Activated CD8-positive, alpha-beta T cell treated with anti-CD3 and anti-CD28 coated beads for 36 hours (primary cell): ENCODE data around the gene OR5M10. TPM values are rescaled to one million over a fixed set of nuclear protein-coding genes. Genes with fewer than 3 reads are reported as not detected.

Experiments
- ATAC-seq: fragments of 200-7000 bp; cut with Tn5 transposase; one replicate; pipeline ENCODE4 v1.10.0; 2021; ENCODE audit warnings: mild to moderate bottlenecking, moderate library complexity
- CTCF ChIA-PET: fragments of 350-600 bp; sonication (Branson Sonifier 250); formaldehyde crosslinking; loops from one replicate; lab custom pipeline; 2021; ENCODE audit warnings: antibody characterized with exemption; lab: Charles Lee
- POLR2A ChIA-PET: fragments of 350-600 bp; sonication (Branson Sonifier 250); formaldehyde crosslinking; loops from one replicate; lab custom pipeline; 2021; ENCODE audit warnings: antibody characterized with exemption; lab: Charles Lee
- DNase-seq: peaks from one replicate; pipeline ENCODE4 v3.0.0-alpha.2; 2020
- H3K27ac Mint-ChIP-seq: one replicate; pipeline ENCODE4 v1.8.0; 2021; ENCODE audit warnings: mild to moderate bottlenecking, mixed read lengths
- H3K27me3 Mint-ChIP-seq: one replicate; pipeline ENCODE4 v1.8.0; 2021; ENCODE audit warnings: mixed read lengths
- H3K36me3 Mint-ChIP-seq: one replicate; pipeline ENCODE4 v1.8.0; 2021; ENCODE audit warnings: low read depth, mixed read lengths
- H3K4me1 Mint-ChIP-seq: one replicate; pipeline ENCODE4 v1.8.0; 2021; ENCODE audit warnings: low read depth, mixed read lengths
- H3K4me3 Mint-ChIP-seq: one replicate; pipeline ENCODE4 v1.8.0; 2021; ENCODE audit warnings: mild to moderate bottlenecking, moderate library complexity, mixed read lengths
- H3K9me3 Mint-ChIP-seq: one replicate; pipeline ENCODE4 v1.8.0; 2021; ENCODE audit warnings: mixed read lengths
- intact Hi-C: fragments of 100-400 bp; cut with micrococcal nuclease; formaldehyde crosslinking; loops from one replicate; pipeline ENCODE4 v1.10.0; 2022
- total RNA-seq, 2 experiments: library from RNA; stranded (reverse); gene quantifications; one replicate each; pipeline ENCODE4 v1.2.3, GENCODE V29; 2021
- TF ChIP-seq, protein P1 (sequence below): fragments of 200-600 bp; IDR thresholded peaks from one replicate; pipeline ENCODE4 v1.8.0; 2022; ENCODE audit warnings: antibody characterized with exemption, mild to moderate bottlenecking

Gene OR5M10
- total RNA-seq, 2 experiments from 2014 or later = not detected

DNA sequence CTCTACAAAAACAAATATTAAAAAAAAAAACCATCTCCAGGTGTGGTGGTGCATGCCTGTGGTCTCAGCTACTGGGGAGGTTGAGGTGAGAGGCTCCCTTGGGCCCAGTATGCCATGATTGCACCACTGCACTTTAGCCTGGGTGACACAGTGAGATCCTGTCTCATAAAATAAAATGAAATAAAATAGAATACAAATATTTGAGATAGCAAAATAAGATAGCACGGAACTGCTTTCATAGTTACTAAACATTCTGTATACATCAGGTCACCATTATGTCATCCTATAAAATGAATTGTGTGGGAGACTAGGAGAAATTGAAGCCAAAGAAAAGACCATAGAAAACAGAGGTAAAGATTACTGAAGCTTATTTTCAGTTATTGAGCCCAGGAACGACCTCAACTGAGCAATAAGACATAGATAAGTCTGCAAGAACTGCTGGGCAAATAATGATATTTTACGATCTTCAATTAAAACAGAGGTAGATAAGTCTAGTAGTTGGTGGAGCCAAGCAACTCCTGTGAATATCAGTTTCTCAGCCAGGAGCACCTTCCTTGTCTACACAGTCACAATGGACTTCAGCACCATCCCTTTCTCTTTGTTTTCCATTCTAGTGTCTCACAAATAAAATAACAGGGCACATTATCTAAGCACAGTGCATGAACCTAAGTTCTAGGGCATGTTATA is 44.3 kb downstream of the OR5M10 start:
- no peak for ATAC-seq
- Mint-ChIP-seq H3K4me3 (no peak overlapping the region), H3K9me3 (peaks cover 2% of the 10 kb centered on the region), H3K36me3 (no peaks in the 10 kb centered on the region), H3K27ac (no peak overlapping the region), H3K27me3 (no peaks in the 10 kb centered on the region), H3K4me1 (no peaks in the 10 kb centered on the region)
- TF ChIP-seq, protein P1, sequence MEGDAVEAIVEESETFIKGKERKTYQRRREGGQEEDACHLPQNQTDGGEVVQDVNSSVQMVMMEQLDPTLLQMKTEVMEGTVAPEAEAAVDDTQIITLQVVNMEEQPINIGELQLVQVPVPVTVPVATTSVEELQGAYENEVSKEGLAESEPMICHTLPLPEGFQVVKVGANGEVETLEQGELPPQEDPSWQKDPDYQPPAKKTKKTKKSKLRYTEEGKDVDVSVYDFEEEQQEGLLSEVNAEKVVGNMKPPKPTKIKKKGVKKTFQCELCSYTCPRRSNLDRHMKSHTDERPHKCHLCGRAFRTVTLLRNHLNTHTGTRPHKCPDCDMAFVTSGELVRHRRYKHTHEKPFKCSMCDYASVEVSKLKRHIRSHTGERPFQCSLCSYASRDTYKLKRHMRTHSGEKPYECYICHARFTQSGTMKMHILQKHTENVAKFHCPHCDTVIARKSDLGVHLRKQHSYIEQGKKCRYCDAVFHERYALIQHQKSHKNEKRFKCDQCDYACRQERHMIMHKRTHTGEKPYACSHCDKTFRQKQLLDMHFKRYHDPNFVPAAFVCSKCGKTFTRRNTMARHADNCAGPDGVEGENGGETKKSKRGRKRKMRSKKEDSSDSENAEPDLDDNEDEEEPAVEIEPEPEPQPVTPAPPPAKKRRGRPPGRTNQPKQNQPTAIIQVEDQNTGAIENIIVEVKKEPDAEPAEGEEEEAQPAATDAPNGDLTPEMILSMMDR = no peak
- intact Hi-C loops = no loop called here
- no peak for DNase-seq
- POLR2A ChIA-PET = no interaction called here
- CTCF ChIA-PET = no interaction called here

DNA sequence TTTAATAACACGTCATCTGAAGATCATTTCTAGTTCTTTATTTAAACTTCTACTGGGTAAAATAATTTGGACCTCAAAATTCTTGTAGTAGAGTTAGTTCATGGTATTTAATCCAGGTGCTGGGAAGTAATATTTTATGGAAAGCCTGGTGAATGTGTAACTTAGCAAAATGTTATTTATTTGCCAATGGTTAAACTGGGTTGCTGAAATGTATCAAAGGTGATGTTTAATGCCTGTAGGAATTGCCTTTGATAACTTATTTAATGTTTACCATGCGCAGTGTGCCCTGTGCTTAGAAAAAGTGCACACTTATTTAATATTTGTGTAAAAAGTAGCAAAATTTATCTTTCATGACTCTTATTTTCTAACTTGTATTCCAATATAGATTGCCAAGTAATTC is 45.7 kb downstream of the OR5M10 start:
- H3K9me3 Mint-ChIP-seq = peaks cover 2% of the 10 kb centered on the region
- no peak for ATAC-seq
- no peaks in the 10 kb centered on the region for H3K4me1 Mint-ChIP-seq
- no peak for DNase-seq
- no peaks in the 10 kb centered on the region for H3K27me3 Mint-ChIP-seq
- no peak overlapping the region for H3K4me3 Mint-ChIP-seq
- TF ChIP-seq, protein P1 = no peak
- no peaks in the 10 kb centered on the region for H3K36me3 Mint-ChIP-seq
- H3K27ac Mint-ChIP-seq = no peak overlapping the region
- CTCF ChIA-PET = no interaction called here
- POLR2A ChIA-PET = no interaction called here
- intact Hi-C loops = no loop called here

Other genes starting within 250 kb of the OR5M10 start
- gene OR8K1, start 231.7 kb downstream of the OR5M10 start, total RNA-seq = not detected
- gene OR8J1, start 223.4 kb downstream of the OR5M10 start, total RNA-seq = not detected
- not detected for gene OR8U1, start 202.1 kb downstream of the OR5M10 start, total RNA-seq
- not detected for gene OR5AL1, start 165.0 kb downstream of the OR5M10 start, total RNA-seq
- not detected for gene OR5M3, start 104.4 kb downstream of the OR5M10 start, total RNA-seq
- not detected for gene OR5M8, start 86.4 kb downstream of the OR5M10 start, total RNA-seq
- not detected for gene OR5M11, start 34.5 kb downstream of the OR5M10 start, total RNA-seq
- gene OR5M1, start 37.2 kb upstream of the OR5M10 start, total RNA-seq = not detected
- gene OR5AP2, start 64.7 kb upstream of the OR5M10 start, total RNA-seq = not detected
- not detected for gene OR5AR1, start 86.0 kb upstream of the OR5M10 start, total RNA-seq
- gene OR9G1, start 121.4 kb upstream of the OR5M10 start, total RNA-seq = not detected
- not detected for gene OR9G4, start 171.0 kb upstream of the OR5M10 start, total RNA-seq